Peyer's patch (tissue), 4 donors: ENCODE measurements around the gene EIF2S2.

Experiments used
- POLR2A ChIP-seq, 2 donors: fragments of 450-650 bp; IDR thresholded peaks; one replicate each; pipeline ENCODE4 v1.5.1; 2017; ENCODE audit warnings: antibody characterized with exemption in 2 of 2, mild to moderate bottlenecking in 2 of 2, moderate library complexity in 2 of 2
- TF ChIP-seq, protein P1 (sequence below), 6 experiments: fragments of 450-650 bp in 4 of 6; fragments of 200-600 bp in 2 of 6; sonication (generic) in 1 of 6; IDR thresholded peaks; one replicate each; pipeline ENCODE4 v1.5.1; 2017 to 2019; ENCODE audit warnings: antibody characterized with exemption in 6 of 6, mild to moderate bottlenecking in 3 of 6, moderate library complexity in 1 of 6

DNA sequence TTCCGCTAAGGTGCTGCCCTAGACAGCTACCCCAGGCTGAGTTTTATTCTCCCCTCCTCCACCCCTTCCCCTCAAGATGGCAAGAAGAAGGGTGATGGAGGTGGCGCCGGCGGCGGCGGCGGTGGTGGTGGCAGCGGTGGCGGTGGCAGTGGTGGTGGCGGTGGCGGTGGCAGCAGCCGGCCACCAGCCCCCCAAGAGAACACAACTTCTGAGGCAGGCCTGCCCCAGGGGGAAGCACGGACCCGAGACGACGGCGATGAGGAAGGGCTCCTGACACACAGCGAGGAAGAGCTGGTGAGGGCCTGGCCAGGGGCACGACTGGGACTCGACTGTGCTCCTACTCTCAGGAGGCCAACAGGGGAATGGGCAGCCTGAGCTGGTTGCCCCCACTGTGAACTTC, 35.1 kb downstream of the EIF2S2 start:
- TF ChIP-seq, protein P1, sequence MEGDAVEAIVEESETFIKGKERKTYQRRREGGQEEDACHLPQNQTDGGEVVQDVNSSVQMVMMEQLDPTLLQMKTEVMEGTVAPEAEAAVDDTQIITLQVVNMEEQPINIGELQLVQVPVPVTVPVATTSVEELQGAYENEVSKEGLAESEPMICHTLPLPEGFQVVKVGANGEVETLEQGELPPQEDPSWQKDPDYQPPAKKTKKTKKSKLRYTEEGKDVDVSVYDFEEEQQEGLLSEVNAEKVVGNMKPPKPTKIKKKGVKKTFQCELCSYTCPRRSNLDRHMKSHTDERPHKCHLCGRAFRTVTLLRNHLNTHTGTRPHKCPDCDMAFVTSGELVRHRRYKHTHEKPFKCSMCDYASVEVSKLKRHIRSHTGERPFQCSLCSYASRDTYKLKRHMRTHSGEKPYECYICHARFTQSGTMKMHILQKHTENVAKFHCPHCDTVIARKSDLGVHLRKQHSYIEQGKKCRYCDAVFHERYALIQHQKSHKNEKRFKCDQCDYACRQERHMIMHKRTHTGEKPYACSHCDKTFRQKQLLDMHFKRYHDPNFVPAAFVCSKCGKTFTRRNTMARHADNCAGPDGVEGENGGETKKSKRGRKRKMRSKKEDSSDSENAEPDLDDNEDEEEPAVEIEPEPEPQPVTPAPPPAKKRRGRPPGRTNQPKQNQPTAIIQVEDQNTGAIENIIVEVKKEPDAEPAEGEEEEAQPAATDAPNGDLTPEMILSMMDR (IDR thresholded peaks at IDR 0.05): no peak
- TF ChIP-seq POLR2A (IDR thresholded peaks at IDR 0.05): no peak
